PC-3 (cell line): ENCODE data around the gene ALG13.

Experiments
- CTCF ChIP-seq: fragments of 300-600 bp; sonication (generic); conservative IDR thresholded peaks from 2 replicates; pipeline ENCODE4 v1.5.1; 2017; ENCODE audit warnings: antibody characterized with exemption, low read depth, mild to moderate bottlenecking, low read length
- EZH2 ChIP-seq: fragments of 300-600 bp; sonication (generic); IDR thresholded peaks from one replicate; pipeline ENCODE4 v1.6.1; 2017; ENCODE audit warnings: antibody characterized with exemption, mild to moderate bottlenecking, low read length; ENCODE audit not compliant: unreplicated experiment

- TF ChIP-seq CTCF (no peak), EZH2 (no peak)
These were observed 19.7 kb upstream of the ALG13 start for GRCh38 chrX:111661241-111661640.
